Upper lobe of right lung (tissue), 1 donor: ENCODE measurements around the gene WDR27. TPM values are rescaled to one million over a fixed set of nuclear protein-coding genes. Genes with fewer than 3 reads are reported as not detected.

ENCODE experiments used
- ATAC-seq: fragments of 200-7000 bp; cut with Tn5 transposase; one replicate; pipeline ENCODE4 v1.9.1; 2020; ENCODE audit warnings: mild to moderate bottlenecking, moderate library complexity
- DNase-seq: peaks from one replicate; pipeline ENCODE4 v3.0.0-alpha.2; 2020
- H3K27ac ChIP-seq: fragments of 200-600 bp; one replicate; pipeline ENCODE4 v1.8.0; 2022
- H3K27me3 ChIP-seq: fragments of 200-600 bp; one replicate; pipeline ENCODE4 v1.8.0; 2022; ENCODE audit warnings: mild to moderate bottlenecking
- H3K36me3 ChIP-seq: fragments of 200-600 bp; one replicate; pipeline ENCODE4 v1.8.0; 2022
- H3K4me1 ChIP-seq: fragments of 200-600 bp; one replicate; pipeline ENCODE4 v1.8.0; 2022
- H3K4me3 ChIP-seq: fragments of 200-600 bp; one replicate; pipeline ENCODE4 v1.8.0; 2022; ENCODE audit warnings: mild to moderate bottlenecking
- H3K9me3 ChIP-seq: fragments of 200-600 bp; one replicate; pipeline ENCODE4 v1.8.0; 2022
- intact Hi-C: fragments of 100-400 bp; cut with DNase I; formaldehyde crosslinking; loops from one replicate; pipeline ENCODE4 v1.11.0; 2022
- total RNA-seq: library from RNA; stranded (reverse); fragmentation: NEBNext Ultra II Directional; extraction: Animal tissue kit (Norgen Biotek cat#: 25700); gene quantifications from one replicate; pipeline ENCODE4 v1.2.1, GENCODE V29; 2021
- TF ChIP-seq, protein P1 (sequence below): fragments of 200-600 bp; IDR thresholded peaks from one replicate; pipeline ENCODE4 v1.8.0; 2022; ENCODE audit warnings: antibody characterized with exemption
- donor health status: DM: no; HTN: yes; CAD: no; lungs with severe emphysema.

The WDR27 gene
- total RNA-seq, 1 donor from 2014 or later, result 39.0 TPM

- DNase-seq (no peak), ATAC-seq (no peak)
- intact Hi-C loops, result no loop called here
Observed at GRCh38 chr6:169490246-169490641, 211.6 kb downstream of the WDR27 start.

GRCh38 chr6:169489563-169490245, 212.1 kb downstream of the WDR27 start:
- Histone ChIP-seq H3K9me3 (no peaks in the 10 kb centered on the region), H3K4me1 (no peaks in the 10 kb centered on the region), H3K36me3 (no peaks in the 10 kb centered on the region), H3K27me3 (no peaks in the 10 kb centered on the region), H3K4me3 (no peak overlapping the region), H3K27ac (no peak overlapping the region)
- intact Hi-C loops, result no loop called here
- TF ChIP-seq, protein P1, sequence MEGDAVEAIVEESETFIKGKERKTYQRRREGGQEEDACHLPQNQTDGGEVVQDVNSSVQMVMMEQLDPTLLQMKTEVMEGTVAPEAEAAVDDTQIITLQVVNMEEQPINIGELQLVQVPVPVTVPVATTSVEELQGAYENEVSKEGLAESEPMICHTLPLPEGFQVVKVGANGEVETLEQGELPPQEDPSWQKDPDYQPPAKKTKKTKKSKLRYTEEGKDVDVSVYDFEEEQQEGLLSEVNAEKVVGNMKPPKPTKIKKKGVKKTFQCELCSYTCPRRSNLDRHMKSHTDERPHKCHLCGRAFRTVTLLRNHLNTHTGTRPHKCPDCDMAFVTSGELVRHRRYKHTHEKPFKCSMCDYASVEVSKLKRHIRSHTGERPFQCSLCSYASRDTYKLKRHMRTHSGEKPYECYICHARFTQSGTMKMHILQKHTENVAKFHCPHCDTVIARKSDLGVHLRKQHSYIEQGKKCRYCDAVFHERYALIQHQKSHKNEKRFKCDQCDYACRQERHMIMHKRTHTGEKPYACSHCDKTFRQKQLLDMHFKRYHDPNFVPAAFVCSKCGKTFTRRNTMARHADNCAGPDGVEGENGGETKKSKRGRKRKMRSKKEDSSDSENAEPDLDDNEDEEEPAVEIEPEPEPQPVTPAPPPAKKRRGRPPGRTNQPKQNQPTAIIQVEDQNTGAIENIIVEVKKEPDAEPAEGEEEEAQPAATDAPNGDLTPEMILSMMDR, result no peak
- no peak for DNase-seq
- no peak for ATAC-seq

More at GRCh38 chr6:169490246-169490641, 211.6 kb downstream of the WDR27 start:
- Histone ChIP-seq H3K36me3 (no peaks in the 10 kb centered on the region), H3K27ac (no peak overlapping the region), H3K4me3 (no peak overlapping the region), H3K27me3 (no peaks in the 10 kb centered on the region), H3K4me1 (no peaks in the 10 kb centered on the region), H3K9me3 (no peaks in the 10 kb centered on the region)
- TF ChIP-seq, protein P1, result no peak

DNA sequence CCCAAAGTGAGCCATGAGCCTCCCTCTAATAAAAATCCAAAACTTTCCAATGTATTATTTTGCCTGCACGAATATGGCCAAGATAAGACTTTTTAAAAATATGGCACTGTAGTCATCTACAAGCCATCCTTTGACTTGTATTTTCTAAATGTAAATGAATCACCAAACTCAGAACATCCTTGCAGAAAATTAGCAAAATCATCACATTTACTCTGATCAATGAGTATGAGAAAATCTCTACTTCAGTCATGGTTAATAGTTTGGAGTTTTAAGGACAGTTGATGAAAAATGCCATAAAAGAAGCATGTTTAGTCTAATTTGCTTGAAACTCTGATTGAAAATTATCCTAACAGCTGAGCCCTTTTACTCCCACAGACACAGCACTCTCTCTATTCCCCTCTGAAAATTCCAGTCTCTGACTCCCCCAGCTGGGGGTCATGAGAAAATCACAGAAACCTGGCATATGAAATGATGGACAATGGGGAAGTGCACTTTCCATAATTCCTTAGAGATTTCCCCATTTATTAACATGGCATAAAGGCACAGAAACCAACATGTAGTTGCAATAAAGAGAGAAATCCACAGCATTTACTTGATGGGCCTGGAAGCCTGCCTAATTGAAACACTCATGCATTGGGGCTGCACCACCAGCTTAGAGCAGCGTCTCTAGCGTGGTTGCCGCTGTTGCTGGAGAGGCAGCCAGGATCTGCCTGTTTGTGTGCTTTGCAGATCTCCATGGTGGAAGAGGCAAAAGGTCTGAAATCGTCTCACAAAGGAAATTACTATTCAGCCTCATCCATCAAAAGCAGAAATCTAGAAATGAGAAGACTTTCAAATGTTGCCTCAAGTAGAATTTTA, 214.0 kb downstream of the WDR27 start:
- intact Hi-C loops, result no loop called here
- Histone ChIP-seq H3K9me3 (no peaks in the 10 kb centered on the region), H3K4me1 (no peaks in the 10 kb centered on the region), H3K27ac (no peak overlapping the region), H3K27me3 (no peaks in the 10 kb centered on the region), H3K36me3 (no peaks in the 10 kb centered on the region), H3K4me3 (no peak overlapping the region)
- ATAC-seq (no peak), DNase-seq (no peak)
- TF ChIP-seq, protein P1, result no peak

GRCh38 chr6:169479783-169480495, 221.9 kb downstream of the WDR27 start:
- intact Hi-C loops, result no loop called here
- H3K36me3 ChIP-seq, result no peaks in the 10 kb centered on the region
- H3K27me3 ChIP-seq, result no peaks in the 10 kb centered on the region
- no peaks in the 10 kb centered on the region for H3K4me1 ChIP-seq
- ATAC-seq (peak; percentile 15), DNase-seq (no peak)
- no peak overlapping the region for H3K27ac ChIP-seq
- no peak overlapping the region for H3K4me3 ChIP-seq
- TF ChIP-seq, protein P1, result no peak
- peaks cover 3% of the 10 kb centered on the region for H3K9me3 ChIP-seq

DNA sequence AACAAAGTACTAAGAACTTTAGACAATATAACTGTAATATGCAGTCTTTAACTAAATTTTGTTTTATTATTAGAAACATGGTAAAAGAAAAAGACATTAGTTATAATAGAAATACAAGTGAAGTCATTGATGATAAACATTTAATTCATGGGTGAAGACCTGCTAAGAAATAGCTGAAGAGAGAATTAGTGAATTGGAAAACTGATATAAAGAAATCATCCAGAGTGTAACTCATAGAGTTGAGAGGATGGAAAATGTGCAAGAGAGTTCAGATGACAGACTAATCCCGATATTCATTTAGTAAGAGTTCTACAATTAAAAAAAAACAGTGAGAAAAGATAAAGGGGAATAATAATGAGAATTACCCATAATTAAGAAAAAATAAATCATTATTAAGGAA, 227.5 kb downstream of the WDR27 start:
- H3K4me1 ChIP-seq, result no peaks in the 10 kb centered on the region
- H3K27ac ChIP-seq, result no peak overlapping the region
- ATAC-seq (no peak), DNase-seq (no peak)
- no peak overlapping the region for H3K4me3 ChIP-seq
- TF ChIP-seq, protein P1, result no peak
- no peaks in the 10 kb centered on the region for H3K36me3 ChIP-seq
- intact Hi-C loops, result no loop called here
- H3K9me3 ChIP-seq, result peaks cover 7% of the 10 kb centered on the region
- no peaks in the 10 kb centered on the region for H3K27me3 ChIP-seq
